Liver (tissue), 9 donors: ENCODE data around the gene TOP3A. TPM values are rescaled to one million over a fixed set of nuclear protein-coding genes. Genes with fewer than 3 reads are reported as not detected.

ENCODE experiments used
- DNase-seq: peaks from one replicate; pipeline ENCODE4 v3.0.0-alpha.2; 2017; ENCODE audit warnings: low spot score
- H3K27ac ChIP-seq, 2 donors: one replicate each; pipeline ENCODE4 v1.7.0; 2013; ENCODE audit warnings: inconsistent platforms in 2 of 2, low read length in 2 of 2, control low read depth in 1 of 2, low read depth in 1 of 2, mild to moderate bottlenecking in 1 of 2
- H3K27me3 ChIP-seq, 4 donors: one replicate each; pipeline versions ENCODE4 v1.6.1 to v1.7.0; 2013; ENCODE audit warnings: low read length in 3 of 4, inconsistent platforms in 1 of 4, mild to moderate bottlenecking in 1 of 4, moderate library complexity in 1 of 4; ENCODE audit not compliant: control insufficient read depth in 4 of 4, insufficient read depth in 4 of 4
- H3K36me3 ChIP-seq, 4 donors: one replicate each; pipeline versions ENCODE4 v1.6.1 to v1.7.0; 2013; ENCODE audit warnings: low read length in 3 of 4, mild to moderate bottlenecking in 3 of 4, low read depth in 1 of 4, moderate library complexity in 1 of 4; ENCODE audit not compliant: control insufficient read depth in 4 of 4, insufficient read depth in 3 of 4
- H3K4me1 ChIP-seq, 4 donors: one replicate each; pipeline versions ENCODE4 v1.6.1 to v1.7.0; 2013; ENCODE audit warnings: low read length in 3 of 4, mild to moderate bottlenecking in 3 of 4, moderate library complexity in 1 of 4; ENCODE audit not compliant: control insufficient read depth in 4 of 4, insufficient read depth in 4 of 4
- H3K4me3 ChIP-seq, 3 donors: one replicate each; pipeline versions ENCODE4 v1.6.1 to v1.7.0; 2013; ENCODE audit warnings: low read length in 3 of 3, control low read depth in 1 of 3, low read depth in 1 of 3, mild to moderate bottlenecking in 1 of 3
- H3K9ac ChIP-seq, 2 donors: one replicate each; pipeline ENCODE4 v1.7.0; 2013; ENCODE audit warnings: low read length in 2 of 2, mild to moderate bottlenecking in 2 of 2, moderate library complexity in 2 of 2, control low read depth in 1 of 2, low read depth in 1 of 2
- H3K9me3 ChIP-seq, 4 donors: one replicate each; pipeline versions ENCODE4 v1.6.1 to v1.7.0; 2013; ENCODE audit warnings: low read length in 3 of 4; ENCODE audit not compliant: control insufficient read depth in 4 of 4
- EGR1 ChIP-seq, 2 donors: IDR thresholded peaks; 2 replicates each; pipeline ENCODE4 v1.6.1; 2016 to 2018; ENCODE audit warnings: antibody characterized with exemption in 2 of 2, low read depth in 2 of 2
- FOXA1 ChIP-seq: IDR thresholded peaks from 2 replicates; pipeline ENCODE4 v1.6.1; 2016; ENCODE audit warnings: antibody characterized with exemption
- FOXA2 ChIP-seq: IDR thresholded peaks from 2 replicates; pipeline ENCODE4 v1.6.1; 2016; ENCODE audit warnings: antibody characterized with exemption
- GABPA ChIP-seq, 2 donors: IDR thresholded peaks in 1 of 2; conservative IDR thresholded peaks in 1 of 2; 2 replicates each; pipeline ENCODE4 v1.6.1; 2016; ENCODE audit warnings: antibody characterized with exemption in 2 of 2, mild to moderate bottlenecking in 1 of 2, moderate library complexity in 1 of 2
- JUND ChIP-seq, 2 donors: IDR thresholded peaks; 2 replicates each; pipeline ENCODE4 v1.6.1; 2016; ENCODE audit warnings: antibody characterized with exemption in 2 of 2
- RAD21 ChIP-seq, 2 donors: IDR thresholded peaks; 2 replicates each; pipeline ENCODE4 v1.6.1; 2016; ENCODE audit warnings: antibody characterized with exemption in 2 of 2, mild to moderate bottlenecking in 2 of 2
- REST ChIP-seq: IDR thresholded peaks from 2 replicates; pipeline ENCODE4 v1.6.1; 2016; ENCODE audit warnings: antibody characterized with exemption, mild to moderate bottlenecking
- RXRA ChIP-seq, 2 donors: IDR thresholded peaks; 2 replicates each; pipeline ENCODE4 v1.6.1; 2017 to 2018; ENCODE audit warnings: antibody characterized with exemption in 2 of 2, mild to moderate bottlenecking in 1 of 2
- SP1 ChIP-seq: IDR thresholded peaks from 2 replicates; pipeline ENCODE4 v1.6.1; 2018; ENCODE audit warnings: antibody characterized with exemption, mild to moderate bottlenecking
- TAF1 ChIP-seq: conservative IDR thresholded peaks from 2 replicates; pipeline ENCODE4 v1.6.1; 2016; ENCODE audit warnings: antibody characterized with exemption, mild to moderate bottlenecking
- YY1 ChIP-seq: IDR thresholded peaks from 2 replicates; pipeline ENCODE4 v1.6.1; 2016; ENCODE audit warnings: antibody characterized with exemption, mild to moderate bottlenecking
- WGBS: extraction: QIAGEN DNeasy Blood & Tissue Kit; methylation state at CpG from one replicate; pipeline ENCODE4 v1.1.7; 2013; 5-methylcytosine and 5-hydroxymethylcytosine counted together
- polyA plus RNA-seq, 2 donors: library from polyadenylated mRNA; stranded (reverse) in 1 of 2; unstranded in 1 of 2; fragments of 200-250 nt in 1 of 2; fragments of >200 nt in 1 of 2; fragmentation: Nextera tagmentation in 1 of 2; extraction: Ambion mirVana in 1 of 2; gene quantifications; one replicate each; pipeline versions ENCODE4 v1.2.1 to v1.2.3, GENCODE V29; 2013 to 2015
- total RNA-seq, 2 donors: library from RNA; depleted of rRNA; stranded (reverse); fragments of >200 nt; gene quantifications; one replicate each; pipeline ENCODE4 v1.2.3, GENCODE V29; 2014
- TF ChIP-seq, protein P1 (sequence below): IDR thresholded peaks from 2 replicates; pipeline ENCODE4 v1.6.1; 2016; ENCODE audit warnings: antibody characterized with exemption
- donor health status: healthy.
- donor health status: healthy.
- donor health status: healthy.
- donor health status: healthy.
- donor health status: healthy.

TOP3A gene
- total and polyA plus RNA-seq, 4 donors, result 6.6 to 37.5 (median 14.3) TPM

DNA sequence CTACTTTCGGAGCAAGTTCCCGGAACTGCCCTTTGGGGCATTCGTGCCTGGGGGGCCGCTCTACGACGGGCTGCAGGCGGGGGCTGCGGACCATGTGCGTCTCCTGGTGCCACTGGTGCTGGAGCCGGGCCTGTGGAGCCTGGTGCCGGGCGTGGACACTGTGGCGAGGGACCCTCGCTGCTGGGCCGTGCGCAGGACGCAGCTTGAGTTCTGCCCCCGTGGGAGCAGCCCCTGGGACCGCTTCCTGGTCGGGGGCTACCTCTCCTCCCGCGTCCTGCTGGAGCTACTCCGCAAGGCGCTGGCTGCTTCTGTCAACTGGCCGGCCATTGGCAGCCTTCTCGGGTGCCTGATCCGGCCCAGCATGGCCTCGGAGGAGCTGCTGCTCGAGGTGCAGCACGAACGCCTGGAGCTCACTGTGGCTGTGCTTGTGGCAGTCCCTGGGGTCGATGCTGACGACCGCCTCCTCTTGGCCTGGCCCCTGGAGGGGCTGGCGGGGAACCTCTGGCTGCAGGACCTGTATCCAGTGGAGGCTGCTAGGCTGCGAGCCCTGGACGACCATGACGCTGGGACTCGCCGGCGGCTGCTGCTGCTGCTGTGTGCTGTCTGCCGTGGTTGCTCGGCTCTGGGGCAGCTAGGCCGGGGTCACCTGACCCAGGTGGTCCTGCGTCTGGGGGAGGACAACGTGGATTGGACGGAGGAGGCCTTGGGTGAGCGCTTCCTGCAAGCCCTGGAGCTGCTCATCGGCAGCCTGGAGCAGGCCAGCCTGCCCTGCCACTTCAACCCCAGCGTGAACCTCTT is 50.7 kb downstream of the TOP3A start:
- Histone ChIP-seq H3K27me3 (no peaks in the 10 kb centered on the region), H3K4me3 (no peak overlapping the region), H3K4me1 (peaks cover 10 to 25% (median 17%) of the 10 kb centered on the region in 4 donors), H3K9ac (no peak overlapping the region), H3K27ac (no peak overlapping the region), H3K36me3 (peaks cover 4 to 20% (median 12%) of the 10 kb centered on the region in 4 donors), H3K9me3 (no peaks in the 10 kb centered on the region)
- WGBS, result 96% methylated on average over 50 of the region's 50 CpGs
- TF ChIP-seq YY1 (no peak), REST (no peak), EGR1 (IDR thresholded peaks at IDR 0.05; ENCODE audit: low read depth in 2 of 2) (no peak), TAF1 (no peak), JUND (IDR thresholded peaks at IDR 0.05) (no peak), GABPA (IDR thresholded peaks at IDR 0.05 in 1 of 2, conservative IDR thresholded peaks at IDR 0.05 in 1 of 2) (no peak), SP1 (no peak), FOXA1 (no peak), RAD21 (IDR thresholded peaks at IDR 0.05) (no peak), RXRA (IDR thresholded peaks at IDR 0.05) (no peak)
- DNase-seq, result no peak

DNA sequence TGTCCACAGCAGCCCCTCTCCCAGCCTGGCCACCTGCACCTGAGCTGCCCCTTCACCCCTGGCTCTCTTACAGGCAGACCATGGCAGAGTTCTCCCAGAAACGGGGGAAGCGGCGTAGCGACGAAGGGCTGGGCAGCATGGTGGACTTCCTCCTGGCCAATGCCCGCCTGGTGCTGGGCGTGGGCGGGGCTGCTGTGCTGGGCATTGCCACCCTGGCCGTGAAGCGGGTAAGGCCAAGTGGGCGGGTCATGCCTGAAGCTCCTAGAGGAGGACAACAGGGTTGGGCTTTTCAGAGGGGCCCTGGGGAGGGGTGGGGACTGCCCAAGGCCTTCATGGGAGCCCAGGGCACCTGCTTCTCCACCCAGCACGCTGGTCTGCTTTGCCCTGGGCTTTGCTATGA is 52.2 kb downstream of the TOP3A start:
- no peak overlapping the region for H3K27ac ChIP-seq
- no peak for DNase-seq

DNA sequence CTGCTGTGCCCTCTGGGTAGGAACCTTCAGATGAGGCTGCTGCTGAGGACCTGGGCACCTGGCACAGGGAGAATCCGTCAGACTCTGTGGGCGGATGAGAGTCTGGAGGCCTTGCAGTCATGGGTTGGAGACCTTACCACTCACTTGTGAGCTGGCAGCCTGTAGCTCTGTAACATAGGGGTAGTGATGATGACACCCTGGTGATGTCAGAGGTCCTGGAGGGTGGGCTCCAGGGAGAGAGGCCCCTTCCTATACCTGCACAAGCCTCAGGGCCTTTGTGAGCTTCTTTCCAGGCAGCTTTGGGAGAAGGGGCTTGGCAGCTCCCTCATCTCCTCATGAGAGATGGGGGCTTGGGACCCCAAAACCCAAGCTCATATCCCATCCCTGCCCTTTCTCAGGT is 52.7 kb downstream of the TOP3A start:
- Histone ChIP-seq H3K9ac (no peak overlapping the region), H3K9me3 (no peaks in the 10 kb centered on the region)

More for the DNA sequence above, 52.2 kb downstream of the TOP3A start:
- no peaks in the 10 kb centered on the region for H3K9me3 ChIP-seq
- no peaks in the 10 kb centered on the region for H3K27me3 ChIP-seq
- TF ChIP-seq SP1, result no peak
- TF ChIP-seq FOXA2, result no peak
- TF ChIP-seq, protein P1, sequence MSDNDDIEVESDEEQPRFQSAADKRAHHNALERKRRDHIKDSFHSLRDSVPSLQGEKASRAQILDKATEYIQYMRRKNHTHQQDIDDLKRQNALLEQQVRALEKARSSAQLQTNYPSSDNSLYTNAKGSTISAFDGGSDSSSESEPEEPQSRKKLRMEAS, result no peak
- H3K4me1 ChIP-seq, result peaks cover 16 to 32% (median 23%) of the 10 kb centered on the region in 4 donors
- H3K4me3 ChIP-seq, result no peak overlapping the region
- 89% methylated on average over 12 of the region's 12 CpGs for WGBS
- H3K9ac ChIP-seq, result no peak overlapping the region
- H3K36me3 ChIP-seq, result peaks cover 4 to 20% (median 12%) of the 10 kb centered on the region in 4 donors

More for the DNA sequence above, 52.7 kb downstream of the TOP3A start:
- 91% methylated on average over 2 of the region's 2 CpGs for WGBS
- no peaks in the 10 kb centered on the region for H3K27me3 ChIP-seq
- TF ChIP-seq SP1 (no peak), FOXA1 (no peak), GABPA (IDR thresholded peaks at IDR 0.05 in 1 of 2, conservative IDR thresholded peaks at IDR 0.05 in 1 of 2) (no peak)
- H3K4me3 ChIP-seq, result no peak overlapping the region
- no peak overlapping the region for H3K27ac ChIP-seq
- peaks cover 21 to 38% (median 29%) of the 10 kb centered on the region in 4 donors for H3K4me1 ChIP-seq
- DNase-seq, result no peak
- H3K36me3 ChIP-seq, result peaks cover 4 to 20% (median 12%) of the 10 kb centered on the region in 4 donors
